GM12878 (cell line): ENCODE results near the gene FRMD8. TPM values are rescaled to one million over a fixed set of nuclear protein-coding genes. Genes with fewer than 3 reads are reported as not detected.

ENCODE experiments used
- BACH1 ChIP-seq: fragments of 450-650 bp; IDR thresholded peaks from 2 replicates; pipeline ENCODE4 v1.6.1; 2017; ENCODE audit warnings: mild to moderate bottlenecking, borderline replicate concordance
- BHLHE40 ChIP-seq, 2 experiments: fragments of 450-650 bp in 1 of 2; IDR thresholded peaks; 2 replicates each; pipeline ENCODE4 v1.6.1; 2011 to 2017; ENCODE audit warnings: low read depth in 2 of 2, borderline replicate concordance in 1 of 2, improper control_type of control experiment in 1 of 2, low read length in 1 of 2, mild to moderate bottlenecking in 1 of 2
- CBX3 ChIP-seq: fragments of 200-600 bp; sonication (generic); IDR thresholded peaks from 2 replicates; pipeline ENCODE4 v1.6.1; 2016; ENCODE audit warnings: low read depth, borderline replicate concordance
- CBX5 ChIP-seq: sonication (generic); IDR thresholded peaks from 2 replicates; pipeline ENCODE4 v1.6.1; 2016; ENCODE audit warnings: low read depth, moderate library complexity, mild to moderate bottlenecking, inconsistent platforms
- DPF2 ChIP-seq: fragments of 450-650 bp; IDR thresholded peaks from 2 replicates; pipeline ENCODE4 v1.6.1; 2017; ENCODE audit warnings: mild to moderate bottlenecking
- EGR1 ChIP-seq, 2 experiments: IDR thresholded peaks; 1 replicate in 1 of 2; 2 replicates in 1 of 2; pipeline ENCODE4 v1.6.1; 2011 to 2012; ENCODE audit warnings: low read depth in 2 of 2, low read length in 2 of 2, borderline replicate concordance in 1 of 2, mild to moderate bottlenecking in 1 of 2, moderate library complexity in 1 of 2
- EP300 ChIP-seq, 2 experiments: fragments of 150-350 bp in 1 of 2; IDR thresholded peaks; 2 replicates each; pipeline ENCODE4 v1.6.1; 2011 to 2012; ENCODE audit warnings: low read depth in 2 of 2, low read length in 2 of 2, borderline replicate concordance in 1 of 2, improper control_type of control experiment in 1 of 2, inconsistent platforms in 1 of 2; ENCODE audit not compliant: control insufficient read depth in 1 of 2
- GATAD2B ChIP-seq: fragments of 450-650 bp; conservative IDR thresholded peaks from 2 replicates; pipeline ENCODE4 v1.6.1; 2017; ENCODE audit warnings: low read depth, mild to moderate bottlenecking, moderate library complexity
- IRF4 ChIP-seq: IDR thresholded peaks from 2 replicates; pipeline ENCODE4 v1.6.1; 2011; ENCODE audit warnings: low read depth, low read length
- IRF5 ChIP-seq: fragments of 450-650 bp; IDR thresholded peaks from 2 replicates; pipeline ENCODE4 v1.6.1; 2017; ENCODE audit warnings: borderline replicate concordance
- MEF2A ChIP-seq: IDR thresholded peaks from 2 replicates; pipeline ENCODE4 v1.6.1; 2011; ENCODE audit warnings: low read depth, mild to moderate bottlenecking, low read length, moderate library complexity; ENCODE audit not compliant: insufficient read depth
- MTA2 ChIP-seq: fragments of 450-650 bp; IDR thresholded peaks from 2 replicates; pipeline ENCODE4 v1.6.1; 2016; ENCODE audit warnings: low read depth, mild to moderate bottlenecking, moderate library complexity
- MTA3 ChIP-seq: IDR thresholded peaks from 2 replicates; pipeline ENCODE4 v1.6.1; 2012; ENCODE audit warnings: low read length, inconsistent platforms, borderline replicate concordance
- MYC ChIP-seq: IDR thresholded peaks from 2 replicates; pipeline ENCODE4 v1.6.1; 2011; ENCODE audit warnings: mild to moderate bottlenecking, low read length, moderate library complexity, inconsistent platforms; ENCODE audit not compliant: insufficient read depth, insufficient replicate concordance, insufficient read length, severe bottlenecking
- NBN ChIP-seq: fragments of 450-650 bp; IDR thresholded peaks from 2 replicates; pipeline ENCODE4 v1.6.1; 2016
- NFYA ChIP-seq: IDR thresholded peaks from 2 replicates; pipeline ENCODE4 v1.6.1; 2011; ENCODE audit warnings: low read depth, mild to moderate bottlenecking, low read length, improper control_type of control experiment, borderline replicate concordance
- NR2C2 ChIP-seq: IDR thresholded peaks from 2 replicates; pipeline ENCODE4 v1.6.1; 2011; ENCODE audit warnings: borderline replicate concordance, low read depth; ENCODE audit not compliant: control insufficient read depth, insufficient read length
- NR2F1 ChIP-seq: fragments of 450-650 bp; conservative IDR thresholded peaks from 2 replicates; pipeline ENCODE4 v1.6.1; 2017; ENCODE audit warnings: mild to moderate bottlenecking
- PAX8 ChIP-seq: fragments of 450-650 bp; IDR thresholded peaks from 2 replicates; pipeline ENCODE4 v1.6.1; 2017; ENCODE audit warnings: mild to moderate bottlenecking, moderate library complexity
- POLR2AphosphoS2 ChIP-seq: IDR thresholded peaks from 2 replicates; pipeline ENCODE4 v1.6.1; 2011; ENCODE audit warnings: low read depth, mild to moderate bottlenecking, low read length, improper control_type of control experiment, moderate library complexity
- RELB ChIP-seq: fragments of 450-650 bp; IDR thresholded peaks from 2 replicates; pipeline ENCODE4 v1.6.1; 2017; ENCODE audit warnings: low read depth, mild to moderate bottlenecking, moderate library complexity
- SMAD5 ChIP-seq: IDR thresholded peaks from 2 replicates; pipeline ENCODE4 v1.6.1; 2016; ENCODE audit warnings: antibody characterized with exemption, low read depth
- TAF1 ChIP-seq: IDR thresholded peaks from 2 replicates; pipeline ENCODE4 v1.6.1; 2011; ENCODE audit warnings: mild to moderate bottlenecking, low read depth, low read length, borderline replicate concordance
- TBL1XR1 ChIP-seq: IDR thresholded peaks from 2 replicates; pipeline ENCODE4 v1.6.1; 2012; ENCODE audit warnings: low read depth, low read length, improper control_type of control experiment
- TCF12 ChIP-seq: IDR thresholded peaks from 2 replicates; pipeline ENCODE4 v1.6.1; 2011; ENCODE audit warnings: low read depth, mild to moderate bottlenecking, low read length
- ZBTB33 ChIP-seq: fragments of 450-650 bp; IDR thresholded peaks from 2 replicates; pipeline ENCODE4 v1.6.1; 2017; ENCODE audit warnings: mild to moderate bottlenecking
- ZNF622 ChIP-seq: fragments of 450-650 bp; IDR thresholded peaks from 2 replicates; pipeline ENCODE4 v1.6.1; 2017; ENCODE audit warnings: mild to moderate bottlenecking, inconsistent platforms
- ZSCAN29 ChIP-seq: fragments of 450-650 bp; IDR thresholded peaks from 2 replicates; pipeline ENCODE4 v1.6.1; 2017; ENCODE audit warnings: mild to moderate bottlenecking, moderate library complexity
- polyA plus RNA-seq, 11 experiments: library from polyadenylated mRNA; depleted of rRNA in 4 of 11; unstranded in 6 of 11; stranded (reverse) in 5 of 11; fragments of >200 nt; fragmentation: Nextera tagmentation in 4 of 11; fragmentation: Illumina TruSeq in 1 of 11; extraction: Ambion mirVana in 4 of 11; extraction: Trizol in 1 of 11; gene quantifications; 1 replicate in 1 of 11; 2 replicates in 10 of 11; pipeline versions ENCODE4 v1.2.1 to v1.2.3, GENCODE V29; 2011 to 2016; ENCODE audit warnings: inconsistent platforms in 2 of 11, missing spikeins in 2 of 11, low read depth in 1 of 11
- total RNA-seq, 4 experiments: library from RNA; depleted of rRNA in 3 of 4; stranded (reverse); fragments of >200 nt in 3 of 4; fragmentation: Illumina TruSeq in 1 of 4; extraction: Trizol in 1 of 4; gene quantifications; 2 replicates each; pipeline versions ENCODE4 v1.2.1 to v1.2.3, GENCODE V29; 2013 to 2021

FRMD8 gene
- total and polyA plus RNA-seq, 10 of the 15 experiments (the other 5 are each of a cell fraction or from before 2014, with no cell fraction given) = 8.3 to 69.4 (median 28.0) TPM

GRCh38 chr11:65431451-65432099 lies 45.1 kb downstream of the FRMD8 start (continued):
- no peak for TF ChIP-seq EGR1 (IDR thresholded peaks at IDR 0.05; ENCODE audit: borderline replicate concordance in 1 of 2, low read depth in 2 of 2, low read length in 2 of 2)
- TF ChIP-seq CBX5 = no peak
- TF ChIP-seq EP300 (IDR thresholded peaks at IDR 0.05; ENCODE audit: borderline replicate concordance in 1 of 2, control insufficient read depth in 1 of 2, low read depth in 2 of 2, low read length in 2 of 2) = peak; percentile 84 to 90; a peak in 3 of 4 replicates
- no peak for TF ChIP-seq ZBTB33
- peak; percentile 33; the same call in 1 of the 2 replicates for TF ChIP-seq BACH1
- TF ChIP-seq ZSCAN29 = no peak
- TF ChIP-seq MTA3 = no peak
- no peak for TF ChIP-seq ZNF622
- TF ChIP-seq RELB = peak; percentile 70
- no peak; the same call in 1 of the 2 replicates for TF ChIP-seq POLR2AphosphoS2
- TF ChIP-seq GATAD2B = no peak
- peak; percentile 76 to 79; a peak in 3 of 4 replicates for TF ChIP-seq BHLHE40 (IDR thresholded peaks at IDR 0.05; ENCODE audit: borderline replicate concordance in 1 of 2, low read depth in 2 of 2, low read length in 1 of 2)
- TF ChIP-seq TAF1 = no peak
- TF ChIP-seq MYC = no peak
- no peak for TF ChIP-seq PAX8
- TF ChIP-seq SMAD5 = no peak
- 0 out of 2 replicates have a peak, but pooled peaks have one; percentile 53 for TF ChIP-seq DPF2
- peak; percentile 55; the same call in 1 of the 2 replicates for TF ChIP-seq TCF12
- no peak for TF ChIP-seq NR2C2
- no peak for TF ChIP-seq IRF4
- TF ChIP-seq NR2F1 = peak; percentile 86
- TF ChIP-seq IRF5 = no peak
- TF ChIP-seq MTA2 = peak; percentile 97
- peak; percentile 89 for TF ChIP-seq NBN
- TF ChIP-seq TBL1XR1 = peak; percentile 89; the same call in 1 of the 2 replicates
- TF ChIP-seq CBX3 = no peak
- no peak for TF ChIP-seq NFYA
- peak; percentile 93 for TF ChIP-seq MEF2A
